ENCODE measurements around the gene THUMPD3. TPM values are rescaled to one million over a fixed set of nuclear protein-coding genes. Genes with fewer than 3 reads are reported as not detected.

The THUMPD3 gene
- total RNA-seq, 1 donor from 2014 or later: 56.8 TPM

GRCh38 chr3:9347081-9347480 is 15.8 kb upstream of the THUMPD3 start:
- Mint-ChIP-seq H3K36me3 (peaks cover 4% of the 10 kb centered on the region), H3K27me3 (no peaks in the 10 kb centered on the region), H3K9me3 (peaks cover 11% of the 10 kb centered on the region), H3K4me3 (no peak overlapping the region), H3K4me1 (ENCODE audit: unreplicated experiment) (peaks cover 43% of the 10 kb centered on the region), H3K27ac (no peak overlapping the region)
- no peak for TF ChIP-seq CTCF (conservative IDR thresholded peaks at IDR 0.05)
- DNase-seq (ENCODE audit: extremely low spot score, unreplicated experiment): no peak

GRCh38 chr3:9347887-9348286 is 15.0 kb upstream of the THUMPD3 start:
- Mint-ChIP-seq H3K4me1 (ENCODE audit: unreplicated experiment) (peaks cover 41% of the 10 kb centered on the region), H3K4me3 (no peak overlapping the region), H3K36me3 (peaks cover 2% of the 10 kb centered on the region), H3K9me3 (peaks cover 5% of the 10 kb centered on the region), H3K27ac (peak overlapping the region; percentile 32), H3K27me3 (no peaks in the 10 kb centered on the region)
- DNase-seq (ENCODE audit: extremely low spot score, unreplicated experiment): no peak
- TF ChIP-seq CTCF (conservative IDR thresholded peaks at IDR 0.05): no peak

- Mint-ChIP-seq H3K9me3 (no peaks in the 10 kb centered on the region), H3K4me1 (ENCODE audit: unreplicated experiment) (peaks cover 42% of the 10 kb centered on the region), H3K27me3 (no peaks in the 10 kb centered on the region), H3K36me3 (no peaks in the 10 kb centered on the region), H3K27ac (peak overlapping the region; percentile 22), H3K4me3 (peak overlapping the region; percentile 26)
- DNase-seq (ENCODE audit: extremely low spot score, unreplicated experiment): no peak
- TF ChIP-seq CTCF (conservative IDR thresholded peaks at IDR 0.05): no peak
These were observed 13.3 kb upstream of the THUMPD3 start for GRCh38 chr3:9349321-9350117.

- peaks cover 42% of the 10 kb centered on the region for H3K4me1 Mint-ChIP-seq (ENCODE audit: unreplicated experiment)
- H3K9me3 Mint-ChIP-seq: no peaks in the 10 kb centered on the region
- no peaks in the 10 kb centered on the region for H3K36me3 Mint-ChIP-seq
- H3K27ac Mint-ChIP-seq: peak overlapping the region; percentile 91
- H3K27me3 Mint-ChIP-seq: no peaks in the 10 kb centered on the region
- H3K4me3 Mint-ChIP-seq: peak overlapping the region; percentile 48
- no peak for TF ChIP-seq CTCF (conservative IDR thresholded peaks at IDR 0.05)
- no peak for DNase-seq (ENCODE audit: extremely low spot score, unreplicated experiment)
These were observed 11.1 kb upstream of the THUMPD3 start for GRCh38 chr3:9351709-9352126.

GRCh38 chr3:9352917-9353752 is 9.7 kb upstream of the THUMPD3 start:
- H3K4me3 Mint-ChIP-seq: peak overlapping the region; percentile 69
- DNase-seq (ENCODE audit: extremely low spot score, unreplicated experiment): peak; percentile 72
- no peaks in the 10 kb centered on the region for H3K36me3 Mint-ChIP-seq
- peaks cover 34% of the 10 kb centered on the region for H3K4me1 Mint-ChIP-seq (ENCODE audit: unreplicated experiment)
- peak; percentile 95 for TF ChIP-seq CTCF (conservative IDR thresholded peaks at IDR 0.05)
- H3K27me3 Mint-ChIP-seq: no peaks in the 10 kb centered on the region
- H3K27ac Mint-ChIP-seq: peak overlapping the region; percentile 91
- no peaks in the 10 kb centered on the region for H3K9me3 Mint-ChIP-seq
